K562 (cell line): ENCODE results near the gene FOXD3. TPM values are rescaled to one million over a fixed set of nuclear protein-coding genes. Genes with fewer than 3 reads are reported as not detected.

Experiments used
- ATAC-seq: fragments of 200-7000 bp; cut with Tn5 transposase; 3 replicates; pipeline ENCODE4 v1.9.1; 2020; ENCODE audit warnings: moderate library complexity
- BruUV-seq: library from RNA; stranded (reverse); fragments of 400-500 nt; replicated peaks from 2 replicates; lab custom pipeline; 2021; lab: Mats Ljungman, UMichigan
- CTCF ChIA-PET: fragments of 300-600 bp; formaldehyde crosslinking; extraction: SDS; loops from one replicate; lab custom pipeline; 2021; ENCODE audit warnings: low intra/inter-chr PET ratio; lab: Yijun Ruan, JAX
- POLR2A ChIA-PET: fragments of 300-600, 350-650 bp; sonication (Branson Sonifier 250); formaldehyde crosslinking; extraction: SDS; loops from one replicate; lab custom pipeline; 2021; ENCODE audit warnings: antibody characterized with exemption, inconsistent platforms; lab: Yijun Ruan, JAX
- DNase-seq, 4 experiments: peaks; one replicate each; pipeline versions ENCODE4 v3.0.0 to v3.0.0-alpha.2; 2011 to 2018; ENCODE audit warnings: low spot score in 3 of 4, mixed read lengths in 3 of 4; ENCODE audit errors: extremely low read depth in 1 of 4
- FAIRE-seq: peaks from 2 replicates; lab custom pipeline; 2011; peaks lifted over from hg19 to GRCh38; lab: Jason Lieb, UNC
- H2AFZ ChIP-seq: 2 replicates; pipeline ENCODE4 v1.6.0; 2011; ENCODE audit warnings: low read depth, low read length, control low read depth, inconsistent platforms
- H3K27ac ChIP-seq: fragments of 200-600 bp; 3 replicates; pipeline ENCODE4 v1.8.0; 2011; ENCODE audit warnings: low read depth, mild to moderate bottlenecking, control low read depth, inconsistent platforms, low read length, moderate library complexity, mixed read lengths; ENCODE audit errors: extremely low read depth
- H3K27me3 ChIP-seq, 2 experiments: fragments of 300-600 bp in 1 of 2; 2 replicates in 1 of 2; 3 replicates in 1 of 2; pipeline versions ENCODE4 v1.6.0 to v1.8.0; 2011; ENCODE audit warnings: inconsistent platforms in 2 of 2, low read length in 2 of 2, mild to moderate bottlenecking in 1 of 2, mixed read lengths in 1 of 2, moderate library complexity in 1 of 2; ENCODE audit not compliant: control insufficient read depth in 2 of 2, insufficient read depth in 2 of 2
- H3K36me3 ChIP-seq: fragments of 300-600 bp; 3 replicates; pipeline ENCODE4 v1.8.0; 2011; ENCODE audit warnings: mild to moderate bottlenecking, low read length, inconsistent platforms; ENCODE audit not compliant: control insufficient read depth, insufficient read depth
- H3K4me1 ChIP-seq, 2 experiments: fragments of 200-600 bp in 1 of 2; replicated peaks in 1 of 2; 2 replicates in 1 of 2; 3 replicates in 1 of 2; pipeline versions ENCODE4 v1.5.1 to v1.8.0; 2011; ENCODE audit warnings: inconsistent platforms in 2 of 2, low read length in 2 of 2, mild to moderate bottlenecking in 1 of 2, mixed read lengths in 1 of 2, moderate library complexity in 1 of 2; ENCODE audit not compliant: control insufficient read depth in 2 of 2, insufficient read depth in 2 of 2
- H3K4me2 ChIP-seq: 2 replicates; pipeline ENCODE4 v1.6.1; 2011; ENCODE audit warnings: low read length, control low read depth, inconsistent platforms, mixed read lengths; ENCODE audit not compliant: insufficient read depth
- H3K4me3 ChIP-seq: fragments of 200-600 bp; sonication (generic), shearing (Covaris generic); 2 replicates; pipeline ENCODE4 v1.5.1; 2016; ENCODE audit warnings: control low read depth, inconsistent platforms
- H3K79me2 ChIP-seq: fragments of 200-600 bp; 3 replicates; pipeline ENCODE4 v1.8.0; 2011; ENCODE audit warnings: low read length, inconsistent platforms; ENCODE audit not compliant: control insufficient read depth, insufficient read depth
- H3K9ac ChIP-seq, 2 experiments: 2 replicates each; pipeline versions ENCODE4 v1.6.0 to v1.6.1; 2011; ENCODE audit warnings: low read depth in 2 of 2, low read length in 2 of 2, control low read depth in 1 of 2, inconsistent platforms in 1 of 2, mild to moderate bottlenecking in 1 of 2, mixed read lengths in 1 of 2; ENCODE audit not compliant: insufficient read depth in 1 of 2
- H3K9me1 ChIP-seq: one replicate; pipeline ENCODE4 v1.6.0; 2011; ENCODE audit warnings: inconsistent platforms, mild to moderate bottlenecking, low read length, moderate library complexity; ENCODE audit not compliant: control insufficient read depth, insufficient read depth
- H3K9me3 ChIP-seq: replicated peaks from 2 replicates; pipeline ENCODE4 v1.5.1; 2011; ENCODE audit warnings: low read depth, low read length, inconsistent platforms; ENCODE audit not compliant: control insufficient read depth, insufficient read depth
- H4K20me1 ChIP-seq: replicated peaks from 2 replicates; pipeline ENCODE4 v1.6.1; 2011; ENCODE audit warnings: low read length, inconsistent platforms, mixed read lengths; ENCODE audit not compliant: control insufficient read depth, insufficient read depth
- HCFC1 ChIP-seq: IDR thresholded peaks from 2 replicates; pipeline ENCODE4 v1.6.1; 2012; ENCODE audit warnings: low read depth, low read length, improper control_type of control experiment
- HNRNPL ChIP-seq: fragments of 200-400 bp; formaldehyde crosslinking; IDR thresholded peaks from 2 replicates; pipeline ENCODE4 v1.6.1; 2017; ENCODE audit warnings: low read depth, mild to moderate bottlenecking, low read length
- SRSF1 ChIP-seq: fragments of 200-400 bp; formaldehyde crosslinking; IDR thresholded peaks from 2 replicates; pipeline ENCODE4 v1.6.1; 2017; ENCODE audit warnings: mild to moderate bottlenecking, low read depth, low read length, moderate library complexity
- YBX1 ChIP-seq: fragments of 450-650 bp; IDR thresholded peaks from 2 replicates; pipeline ENCODE4 v1.7.1; 2016; ENCODE audit warnings: mild to moderate bottlenecking
- WGBS: fragments of 100-300 bp; shearing (Covaris generic); methylation state at CpG from one replicate; pipeline ENCODE4 v1.1.6; 2016; ENCODE audit warnings: low coverage, mixed read lengths; ENCODE audit not compliant: insufficient coverage; ENCODE audit errors: missing lambda C conversion rate; 5-methylcytosine and 5-hydroxymethylcytosine counted together
- in situ Hi-C: fragments of 300-500 bp; cut with MboI; formaldehyde crosslinking; loops from 4 replicates; pipeline ENCODE4 v1.15.0; 2018; ENCODE audit warnings: inconsistent platforms, mixed read lengths
- intact Hi-C: fragments of 100-400 bp; cut with micrococcal nuclease; formaldehyde crosslinking; loops from 2 replicates; pipeline ENCODE4 v1.14.2; 2022
- polyA plus RNA-seq, 8 experiments: library from polyadenylated mRNA; depleted of rRNA in 4 of 8; stranded (reverse) in 5 of 8; unstranded in 3 of 8; fragments of >200 nt; fragmentation: Nextera tagmentation in 2 of 8; fragmentation: Illumina TruSeq in 1 of 8; extraction: Ambion mirVana in 2 of 8; extraction: Trizol in 1 of 8; gene quantifications; 2 replicates each; pipeline versions ENCODE4 v1.2.1 to v1.2.3, GENCODE V29; 2011 to 2014; ENCODE audit warnings: inconsistent platforms in 1 of 8, missing spikeins in 1 of 8
- total RNA-seq, 7 experiments: library from RNA; depleted of rRNA in 6 of 7; stranded (reverse); fragments of >200 nt in 6 of 7; fragmentation: Illumina TruSeq in 2 of 7; extraction: Trizol in 2 of 7; gene quantifications; 2 replicates each; pipeline versions ENCODE4 v1.2.1 to v1.2.3, GENCODE V29; 2011 to 2021; ENCODE audit warnings: low replicate concordance in 1 of 7
- TF ChIP-seq, protein P1 (sequence below): fragments of 450-650 bp; IDR thresholded peaks from 2 replicates; pipeline ENCODE4 v1.6.1; 2018; ENCODE audit warnings: mild to moderate bottlenecking, low read depth; ENCODE audit not compliant: partially characterized antibody
- TF ChIP-seq, protein P2 (sequence below), 2 experiments: fragments of 200-800 bp in 1 of 2; sonication (Bioruptor generic) in 1 of 2; sonication (generic) in 1 of 2; formaldehyde crosslinking in 1 of 2; IDR thresholded peaks in 1 of 2; conservative IDR thresholded peaks in 1 of 2; 2 replicates each; pipeline versions ENCODE4 v1.5.0 to v1.6.1; 2016 to 2020; ENCODE audit warnings: missing compliant biosample characterization in 1 of 2, missing genetic modification characterization in 1 of 2, missing genetic modification reagents in 1 of 2
- TF ChIP-seq, protein P3 (sequence below), 2 experiments: IDR thresholded peaks; 2 replicates each; pipeline ENCODE4 v1.6.1; 2011; ENCODE audit warnings: borderline replicate concordance in 1 of 2, control low read depth in 1 of 2, low read depth in 1 of 2, low read length in 1 of 2, mild to moderate bottlenecking in 1 of 2, mixed read lengths in 1 of 2, moderate library complexity in 1 of 2; ENCODE audit not compliant: insufficient read depth in 1 of 2, insufficient read length in 1 of 2, poor library complexity in 1 of 2, severe bottlenecking in 1 of 2; ENCODE audit errors: extremely low read depth in 1 of 2

Gene FOXD3
- total and polyA plus RNA-seq, 9 of the 15 experiments (the other 6 are each of a cell fraction or from before 2014, with no cell fraction given) = 0.06 to 0.45 (median 0.10) TPM; not detected in 2

DNA sequence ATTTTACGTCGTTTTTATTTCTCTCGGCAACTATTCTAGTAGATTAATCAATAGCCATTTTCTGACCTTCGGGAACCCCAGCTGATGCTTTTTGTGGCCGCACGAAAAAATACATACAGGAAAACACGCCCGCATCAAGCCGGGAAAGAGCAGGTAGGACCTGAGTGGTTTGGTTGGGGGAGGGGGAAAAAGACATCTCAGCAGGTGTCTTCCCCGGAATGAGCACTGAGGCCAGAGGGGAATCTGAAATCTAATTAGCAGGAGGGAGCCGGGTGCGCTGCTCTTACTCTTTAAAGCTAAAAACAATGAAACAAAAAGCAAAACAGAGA is 618 bp upstream of the FOXD3 start:
- ATAC-seq (no peak), FAIRE-seq (no peak), DNase-seq (no peak)
- no peaks in the 10 kb centered on the region for H3K9me3 ChIP-seq
- peaks cover 8 to 40% of the 10 kb centered on the region in 2 experiments; a peak in 4 of 5 replicates for H3K4me1 ChIP-seq
- POLR2A ChIA-PET = no interaction called here
- intact Hi-C loops (no loop called here), in situ Hi-C loops (no loop called here)
- WGBS = 64% methylated on average over 12 of the region's 12 CpGs
- peak overlapping the region in 1 of 2 experiments; percentile 93; a peak in 1 of 4 replicates for H3K9ac ChIP-seq
- H3K4me2 ChIP-seq = peak overlapping the region; percentile 69
- H3K4me3 ChIP-seq = peak overlapping the region; percentile 50
- H4K20me1 ChIP-seq = no peaks in the 10 kb centered on the region
- no peak overlapping the region; the same call in 2 of the 3 replicates for H3K27ac ChIP-seq
- H2AFZ ChIP-seq = peak overlapping the region; percentile 93
- H3K9me1 ChIP-seq = no peaks in the 10 kb centered on the region
- peaks cover 9 to 18% of the 10 kb centered on the region in 2 experiments; a peak in 3 of 5 replicates for H3K27me3 ChIP-seq
- CTCF ChIA-PET = no interaction called here
- H3K36me3 ChIP-seq = no peaks in the 10 kb centered on the region
- BruUV-seq = TSS peak; percentile 59
- H3K79me2 ChIP-seq = no peaks in the 10 kb centered on the region
- TF ChIP-seq SRSF1 (no peak), HNRNPL (no peak)

DNA sequence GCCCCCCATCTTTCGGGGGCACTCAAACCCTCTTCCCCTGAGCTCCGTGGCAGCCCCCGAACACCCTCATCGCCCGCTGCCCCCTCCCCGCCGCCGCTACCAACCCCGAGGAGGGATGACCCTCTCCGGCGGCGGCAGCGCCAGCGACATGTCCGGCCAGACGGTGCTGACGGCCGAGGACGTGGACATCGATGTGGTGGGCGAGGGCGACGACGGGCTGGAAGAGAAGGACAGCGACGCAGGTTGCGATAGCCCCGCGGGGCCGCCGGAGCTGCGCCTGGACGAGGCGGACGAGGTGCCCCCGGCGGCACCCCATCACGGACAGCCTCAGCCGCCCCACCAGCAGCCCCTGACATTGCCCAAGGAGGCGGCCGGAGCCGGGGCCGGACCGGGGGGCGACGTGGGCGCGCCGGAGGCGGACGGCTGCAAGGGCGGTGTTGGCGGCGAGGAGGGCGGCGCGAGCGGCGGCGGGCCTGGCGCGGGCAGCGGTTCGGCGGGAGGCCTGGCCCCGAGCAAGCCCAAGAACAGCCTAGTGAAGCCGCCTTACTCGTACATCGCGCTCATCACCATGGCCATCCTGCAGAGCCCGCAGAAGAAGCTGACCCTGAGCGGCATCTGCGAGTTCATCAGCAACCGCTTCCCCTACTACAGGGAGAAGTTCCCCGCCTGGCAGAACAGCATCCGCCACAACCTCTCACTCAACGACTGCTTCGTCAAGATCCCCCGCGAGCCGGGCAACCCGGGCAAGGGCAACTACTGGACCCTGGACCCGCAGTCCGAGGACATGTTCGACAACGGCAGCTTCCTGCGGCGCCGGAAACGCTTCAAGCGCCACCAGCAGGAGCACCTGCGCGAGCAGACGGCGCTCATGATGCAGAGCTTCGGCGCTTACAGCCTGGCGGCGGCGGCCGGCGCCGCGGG is 837 bp downstream of the FOXD3 start:
- POLR2A ChIA-PET = interaction anchor here (0.6 to 1.2 kb wide), 4 partner anchors 12 to 200 kb away, joined by 3 to 4 read pairs (median 3); partner anchors contain the start of genes EFCAB7 and ITGB3BP
- H3K9me3 ChIP-seq = no peaks in the 10 kb centered on the region
- DNase-seq (peak in 3 of 4 experiments; percentile 26 to 43 (median 30)), FAIRE-seq (no peak), ATAC-seq (peak; percentile 26)
- H3K4me3 ChIP-seq = peak overlapping the region; percentile 50
- no peaks in the 10 kb centered on the region for H4K20me1 ChIP-seq
- peak overlapping the region; percentile 69 for H3K4me2 ChIP-seq
- H3K27me3 ChIP-seq = peaks cover 11 to 32% of the 10 kb centered on the region in 2 experiments; a peak in 3 of 5 replicates
- peaks cover 4 to 32% of the 10 kb centered on the region in 2 experiments; a peak in 3 of 5 replicates for H3K4me1 ChIP-seq
- H3K36me3 ChIP-seq = no peaks in the 10 kb centered on the region
- no TSS peak for BruUV-seq
- H2AFZ ChIP-seq = peak overlapping the region; percentile 93
- CTCF ChIA-PET = no interaction called here
- intact Hi-C loops = no loop called here
- H3K9me1 ChIP-seq = no peaks in the 10 kb centered on the region
- H3K9ac ChIP-seq = peak overlapping the region; percentile 41 to 93; a peak in 3 of 4 replicates
- peak overlapping the region; percentile 40; the same call in 1 of the 3 replicates for H3K27ac ChIP-seq
- in situ Hi-C loops = no loop called here
- H3K79me2 ChIP-seq = no peaks in the 10 kb centered on the region
- WGBS = 10% methylated on average over 51 of the region's 104 CpGs
- TF ChIP-seq, protein P1, sequence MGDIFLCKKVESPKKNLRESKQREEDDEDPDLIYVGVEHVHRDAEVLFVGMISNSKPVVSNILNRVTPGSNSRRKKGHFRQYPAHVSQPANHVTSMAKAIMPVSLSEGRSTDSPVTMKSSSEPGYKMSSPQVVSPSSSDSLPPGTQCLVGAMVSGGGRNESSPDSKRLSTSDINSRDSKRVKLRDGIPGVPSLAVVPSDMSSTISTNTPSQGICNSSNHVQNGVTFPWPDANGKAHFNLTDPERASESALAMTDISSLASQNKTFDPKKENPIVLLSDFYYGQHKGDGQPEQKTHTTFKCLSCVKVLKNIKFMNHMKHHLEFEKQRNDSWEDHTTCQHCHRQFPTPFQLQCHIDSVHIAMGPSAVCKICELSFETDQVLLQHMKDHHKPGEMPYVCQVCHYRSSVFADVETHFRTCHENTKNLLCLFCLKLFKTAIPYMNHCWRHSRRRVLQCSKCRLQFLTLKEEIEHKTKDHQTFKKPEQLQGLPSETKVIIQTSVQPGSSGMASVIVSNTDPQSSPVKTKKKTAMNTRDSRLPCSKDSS = no peak
- TF ChIP-seq YBX1 (no peak), HCFC1 (0 out of 2 replicates have a peak, but pooled peaks have one; percentile 9)
- TF ChIP-seq, protein P2, sequence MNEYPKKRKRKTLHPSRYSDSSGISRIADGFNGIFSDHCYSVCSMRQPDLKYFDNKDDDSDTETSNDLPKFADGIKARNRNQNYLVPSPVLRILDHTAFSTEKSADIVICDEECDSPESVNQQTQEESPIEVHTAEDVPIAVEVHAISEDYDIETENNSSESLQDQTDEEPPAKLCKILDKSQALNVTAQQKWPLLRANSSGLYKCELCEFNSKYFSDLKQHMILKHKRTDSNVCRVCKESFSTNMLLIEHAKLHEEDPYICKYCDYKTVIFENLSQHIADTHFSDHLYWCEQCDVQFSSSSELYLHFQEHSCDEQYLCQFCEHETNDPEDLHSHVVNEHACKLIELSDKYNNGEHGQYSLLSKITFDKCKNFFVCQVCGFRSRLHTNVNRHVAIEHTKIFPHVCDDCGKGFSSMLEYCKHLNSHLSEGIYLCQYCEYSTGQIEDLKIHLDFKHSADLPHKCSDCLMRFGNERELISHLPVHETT (CRISPR knock-in tag; conservative IDR thresholded peaks at IDR 0.05 in 1 of 2, IDR thresholded peaks at IDR 0.05 in 1 of 2) = no peak
- TF ChIP-seq, protein P3, sequence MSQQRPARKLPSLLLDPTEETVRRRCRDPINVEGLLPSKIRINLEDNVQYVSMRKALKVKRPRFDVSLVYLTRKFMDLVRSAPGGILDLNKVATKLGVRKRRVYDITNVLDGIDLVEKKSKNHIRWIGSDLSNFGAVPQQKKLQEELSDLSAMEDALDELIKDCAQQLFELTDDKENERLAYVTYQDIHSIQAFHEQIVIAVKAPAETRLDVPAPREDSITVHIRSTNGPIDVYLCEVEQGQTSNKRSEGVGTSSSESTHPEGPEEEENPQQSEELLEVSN (IDR thresholded peaks at IDR 0.05; ENCODE audit: borderline replicate concordance in 1 of 2, extremely low read depth in 1 of 2, insufficient read depth in 1 of 2, insufficient read length in 1 of 2, low read depth in 1 of 2, low read length in 1 of 2, poor library complexity in 1 of 2, severe bottlenecking in 1 of 2) = peak; percentile 25 to 83
